ENCODE data around the gene GFAP. TPM values are rescaled to one million over a fixed set of nuclear protein-coding genes. Genes with fewer than 3 reads are reported as not detected.

Gene GFAP
- polyA plus RNA-seq, 1 of the 3 experiments (the other 2 are of a cell fraction): 0.48 TPM

DNA sequence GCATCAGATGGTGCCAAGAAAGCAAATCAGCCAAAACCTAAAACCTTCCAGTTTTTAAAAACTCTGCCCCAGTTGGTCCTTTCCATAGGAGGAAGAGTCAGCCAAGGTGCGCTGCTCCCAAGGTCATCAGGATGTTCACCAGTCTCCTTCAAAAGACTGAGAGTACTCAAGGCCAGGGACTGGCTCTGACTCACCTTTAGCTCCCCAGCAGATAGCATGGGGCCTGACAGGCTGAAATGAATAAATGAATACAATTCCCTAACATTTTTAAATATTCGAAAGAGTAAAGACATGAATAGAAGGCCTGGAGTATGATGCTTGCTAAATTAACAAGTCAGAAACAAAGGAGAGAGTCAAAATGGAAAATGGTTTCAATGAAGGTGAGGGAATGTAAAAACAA, 35.2 kb downstream of the GFAP start:
- Histone ChIP-seq H3K4me1 (ENCODE audit: control insufficient read depth in 1 of 2, insufficient read depth in 2 of 2, low read depth in 1 of 2, low read length in 1 of 2) (no peaks in the 10 kb centered on the region), H3F3A (replicated peaks; ENCODE audit: insufficient read depth) (peaks cover 24% of the 10 kb centered on the region), H2AFZ (ENCODE audit: low read depth) (no peak overlapping the region), H3K36me3 (replicated peaks in 1 of 2; ENCODE audit: control insufficient read depth in 1 of 2, insufficient read depth in 2 of 2, low read length in 1 of 2) (peaks cover 64 to 73% of the 10 kb centered on the region in 2 experiments), H3K27ac (ENCODE audit: low read depth in 2 of 2, low read length in 1 of 2) (no peak overlapping the region), H3K27me3 (ENCODE audit: insufficient read depth) (no peaks in the 10 kb centered on the region), H3K9me3 (no peaks in the 10 kb centered on the region), H3K9me2 (no peaks in the 10 kb centered on the region), H4K20me1 (ENCODE audit: insufficient read depth) (0 out of 2 replicates have a peak, but pooled peaks cover 5% of the 10 kb centered on the region), H3K9ac (no peak overlapping the region), H3K4me2 (no peak overlapping the region), H3K79me2 (ENCODE audit: insufficient read depth) (peaks cover 12% of the 10 kb centered on the region; the same call in 1 of the 2 replicates), H3K4me3 (ENCODE audit: low read depth in 2 of 2, low read length in 1 of 2) (no peak overlapping the region)
- TF ChIP-seq NFIC (IDR thresholded peaks at IDR 0.05; ENCODE audit: borderline replicate concordance): no peak
- TF ChIP-seq FOSL2 (IDR thresholded peaks at IDR 0.05; ENCODE audit: borderline replicate concordance, low read depth): no peak
- TF ChIP-seq USF1 (IDR thresholded peaks at IDR 0.05; ENCODE audit: borderline replicate concordance, low read depth): no peak
- DNase-seq: no peak
- ChIA-PET CTCF (interaction anchor here (1.1 to 13.9 kb wide), 5 partner anchors 14 to 219 kb away, joined by 3 to 324 read pairs (median 14); no protein-coding TSS in a partner anchor), POLR2A (no interaction called here)
- WGBS (ENCODE audit: low lambda C conversion rate): 83% methylated on average over 2 of the region's 2 CpGs

GRCh38 chr17:44879376-44879775, 35.9 kb downstream of the GFAP start:
- Histone ChIP-seq H3K36me3 (replicated peaks in 1 of 2; ENCODE audit: control insufficient read depth in 1 of 2, insufficient read depth in 2 of 2, low read length in 1 of 2) (peaks cover 64 to 72% of the 10 kb centered on the region in 2 experiments), H3K4me2 (no peak overlapping the region), H3K79me2 (ENCODE audit: insufficient read depth) (peaks cover 12% of the 10 kb centered on the region; the same call in 1 of the 2 replicates), H2AFZ (ENCODE audit: low read depth) (no peak overlapping the region), H3K9ac (no peak overlapping the region), H3K27me3 (ENCODE audit: insufficient read depth) (no peaks in the 10 kb centered on the region), H3K4me3 (ENCODE audit: low read depth in 2 of 2, low read length in 1 of 2) (no peak overlapping the region), H3K9me2 (no peaks in the 10 kb centered on the region), H4K20me1 (ENCODE audit: insufficient read depth) (0 out of 2 replicates have a peak, but pooled peaks cover 5% of the 10 kb centered on the region), H3K9me3 (no peaks in the 10 kb centered on the region), H3F3A (replicated peaks; ENCODE audit: insufficient read depth) (peaks cover 26% of the 10 kb centered on the region), H3K27ac (ENCODE audit: low read depth in 2 of 2, low read length in 1 of 2) (no peak overlapping the region), H3K4me1 (ENCODE audit: control insufficient read depth in 1 of 2, insufficient read depth in 2 of 2, low read depth in 1 of 2, low read length in 1 of 2) (no peaks in the 10 kb centered on the region)
- WGBS (ENCODE audit: low lambda C conversion rate): 94% methylated on average over 6 of the region's 6 CpGs
- ChIA-PET POLR2A (no interaction called here), CTCF (interaction anchor here (0.7 to 13.9 kb wide), 35 partner anchors 8 to 345 kb away, joined by 3 to 324 read pairs (median 5); partner anchors contain the start of genes EFTUD2 and PLCD3)
- DNase-seq: no peak
- TF ChIP-seq MAX (IDR thresholded peaks at IDR 0.05; ENCODE audit: low read depth): no peak
- TF ChIP-seq FOSL2 (IDR thresholded peaks at IDR 0.05; ENCODE audit: borderline replicate concordance, low read depth): no peak
- TF ChIP-seq NFIC (IDR thresholded peaks at IDR 0.05; ENCODE audit: borderline replicate concordance): no peak
- TF ChIP-seq NRF1 (IDR thresholded peaks at IDR 0.05; ENCODE audit: low read depth, low read length): no peak
- TF ChIP-seq JUND (IDR thresholded peaks at IDR 0.05): no peak
- TF ChIP-seq EZH2phosphoT487 (IDR thresholded peaks at IDR 0.05; ENCODE audit: borderline replicate concordance, low read depth): no peak
- TF ChIP-seq, protein P1, sequence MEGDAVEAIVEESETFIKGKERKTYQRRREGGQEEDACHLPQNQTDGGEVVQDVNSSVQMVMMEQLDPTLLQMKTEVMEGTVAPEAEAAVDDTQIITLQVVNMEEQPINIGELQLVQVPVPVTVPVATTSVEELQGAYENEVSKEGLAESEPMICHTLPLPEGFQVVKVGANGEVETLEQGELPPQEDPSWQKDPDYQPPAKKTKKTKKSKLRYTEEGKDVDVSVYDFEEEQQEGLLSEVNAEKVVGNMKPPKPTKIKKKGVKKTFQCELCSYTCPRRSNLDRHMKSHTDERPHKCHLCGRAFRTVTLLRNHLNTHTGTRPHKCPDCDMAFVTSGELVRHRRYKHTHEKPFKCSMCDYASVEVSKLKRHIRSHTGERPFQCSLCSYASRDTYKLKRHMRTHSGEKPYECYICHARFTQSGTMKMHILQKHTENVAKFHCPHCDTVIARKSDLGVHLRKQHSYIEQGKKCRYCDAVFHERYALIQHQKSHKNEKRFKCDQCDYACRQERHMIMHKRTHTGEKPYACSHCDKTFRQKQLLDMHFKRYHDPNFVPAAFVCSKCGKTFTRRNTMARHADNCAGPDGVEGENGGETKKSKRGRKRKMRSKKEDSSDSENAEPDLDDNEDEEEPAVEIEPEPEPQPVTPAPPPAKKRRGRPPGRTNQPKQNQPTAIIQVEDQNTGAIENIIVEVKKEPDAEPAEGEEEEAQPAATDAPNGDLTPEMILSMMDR (IDR thresholded peaks at IDR 0.05): no peak
- TF ChIP-seq MEF2A (IDR thresholded peaks at IDR 0.05; ENCODE audit: borderline replicate concordance, low read depth): no peak
- no peak for TF ChIP-seq SIN3A (IDR thresholded peaks at IDR 0.05; ENCODE audit: borderline replicate concordance, low read depth, low read length)
- TF ChIP-seq, protein P2, sequence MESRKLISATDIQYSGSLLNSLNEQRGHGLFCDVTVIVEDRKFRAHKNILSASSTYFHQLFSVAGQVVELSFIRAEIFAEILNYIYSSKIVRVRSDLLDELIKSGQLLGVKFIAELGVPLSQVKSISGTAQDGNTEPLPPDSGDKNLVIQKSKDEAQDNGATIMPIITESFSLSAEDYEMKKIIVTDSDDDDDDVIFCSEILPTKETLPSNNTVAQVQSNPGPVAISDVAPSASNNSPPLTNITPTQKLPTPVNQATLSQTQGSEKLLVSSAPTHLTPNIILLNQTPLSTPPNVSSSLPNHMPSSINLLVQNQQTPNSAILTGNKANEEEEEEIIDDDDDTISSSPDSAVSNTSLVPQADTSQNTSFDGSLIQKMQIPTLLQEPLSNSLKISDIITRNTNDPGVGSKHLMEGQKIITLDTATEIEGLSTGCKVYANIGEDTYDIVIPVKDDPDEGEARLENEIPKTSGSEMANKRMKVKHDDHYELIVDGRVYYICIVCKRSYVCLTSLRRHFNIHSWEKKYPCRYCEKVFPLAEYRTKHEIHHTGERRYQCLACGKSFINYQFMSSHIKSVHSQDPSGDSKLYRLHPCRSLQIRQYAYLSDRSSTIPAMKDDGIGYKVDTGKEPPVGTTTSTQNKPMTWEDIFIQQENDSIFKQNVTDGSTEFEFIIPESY (IDR thresholded peaks at IDR 0.05; ENCODE audit: borderline replicate concordance, low read depth): no peak
- TF ChIP-seq PBX3 (IDR thresholded peaks at IDR 0.05): no peak
- TF ChIP-seq GABPA (IDR thresholded peaks at IDR 0.05; ENCODE audit: low read depth): no peak
- no peak for TF ChIP-seq SMC3 (IDR thresholded peaks at IDR 0.05; ENCODE audit: low read depth, low read length)
- TF ChIP-seq, protein P3, sequence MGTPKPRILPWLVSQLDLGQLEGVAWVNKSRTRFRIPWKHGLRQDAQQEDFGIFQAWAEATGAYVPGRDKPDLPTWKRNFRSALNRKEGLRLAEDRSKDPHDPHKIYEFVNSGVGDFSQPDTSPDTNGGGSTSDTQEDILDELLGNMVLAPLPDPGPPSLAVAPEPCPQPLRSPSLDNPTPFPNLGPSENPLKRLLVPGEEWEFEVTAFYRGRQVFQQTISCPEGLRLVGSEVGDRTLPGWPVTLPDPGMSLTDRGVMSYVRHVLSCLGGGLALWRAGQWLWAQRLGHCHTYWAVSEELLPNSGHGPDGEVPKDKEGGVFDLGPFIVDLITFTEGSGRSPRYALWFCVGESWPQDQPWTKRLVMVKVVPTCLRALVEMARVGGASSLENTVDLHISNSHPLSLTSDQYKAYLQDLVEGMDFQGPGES (IDR thresholded peaks at IDR 0.05; ENCODE audit: low read depth, low read length): no peak
- TF ChIP-seq TEAD4 (IDR thresholded peaks at IDR 0.05; ENCODE audit: borderline replicate concordance, insufficient read depth): no peak
- TF ChIP-seq FOXJ3 (CRISPR knock-in tag; IDR thresholded peaks at IDR 0.05): no peak
- no peak for TF ChIP-seq TCF12 (IDR thresholded peaks at IDR 0.05)

Measured in SK-N-SH (cell line).